HUES6 (cell line): ENCODE measurements around the gene MYO1D.

Source experiments
- H3K27ac ChIP-seq: 2 replicates; pipeline ENCODE4 v1.7.0; 2013; ENCODE audit warnings: low read depth, mild to moderate bottlenecking, low read length, inconsistent platforms
- H3K27me3 ChIP-seq: 2 replicates; pipeline ENCODE4 v1.6.1; 2013; ENCODE audit warnings: low read length; ENCODE audit not compliant: control insufficient read depth, insufficient read depth
- H3K36me3 ChIP-seq: 2 replicates; pipeline ENCODE4 v1.6.1; 2013; ENCODE audit warnings: low read length; ENCODE audit not compliant: control insufficient read depth, insufficient read depth
- H3K4me1 ChIP-seq: 2 replicates; pipeline ENCODE4 v1.6.1; 2013; ENCODE audit warnings: low read length; ENCODE audit not compliant: control insufficient read depth, insufficient read depth
- H3K4me3 ChIP-seq: 2 replicates; pipeline ENCODE4 v1.5.1; 2013; ENCODE audit warnings: low read depth, low read length
- H3K9ac ChIP-seq: one replicate; pipeline ENCODE4 v1.6.1; 2013; ENCODE audit warnings: mild to moderate bottlenecking, low read length
- H3K9me3 ChIP-seq: 2 replicates; pipeline ENCODE4 v1.6.1; 2013; ENCODE audit warnings: low read depth, low read length; ENCODE audit not compliant: control insufficient read depth, insufficient read depth

Gene MYO1D

GRCh38 chr17:32815460-32815859, 61.5 kb downstream of the MYO1D start:
- no peaks in the 10 kb centered on the region for H3K27me3 ChIP-seq
- H3K4me1 ChIP-seq, result peaks cover 7% of the 10 kb centered on the region
- H3K9ac ChIP-seq, result no peak overlapping the region
- no peaks in the 10 kb centered on the region for H3K9me3 ChIP-seq
- no peak overlapping the region for H3K4me3 ChIP-seq
- no peak overlapping the region for H3K27ac ChIP-seq
- no peaks in the 10 kb centered on the region for H3K36me3 ChIP-seq

GRCh38 chr17:32814836-32815235, 62.1 kb downstream of the MYO1D start:
- Histone ChIP-seq H3K27ac (no peak overlapping the region), H3K9me3 (no peaks in the 10 kb centered on the region), H3K36me3 (no peaks in the 10 kb centered on the region), H3K9ac (no peak overlapping the region), H3K4me1 (peaks cover 7% of the 10 kb centered on the region), H3K4me3 (no peak overlapping the region), H3K27me3 (no peaks in the 10 kb centered on the region)

GRCh38 chr17:32813021-32813420, 63.9 kb downstream of the MYO1D start:
- Histone ChIP-seq H3K4me3 (no peak overlapping the region), H3K27me3 (no peaks in the 10 kb centered on the region), H3K36me3 (no peaks in the 10 kb centered on the region), H3K9me3 (no peaks in the 10 kb centered on the region), H3K27ac (no peak overlapping the region), H3K9ac (no peak overlapping the region), H3K4me1 (peaks cover 9% of the 10 kb centered on the region)

GRCh38 chr17:32810690-32811089, 66.2 kb downstream of the MYO1D start:
- H3K4me3 ChIP-seq, result no peak overlapping the region
- H3K9me3 ChIP-seq, result no peaks in the 10 kb centered on the region
- H3K4me1 ChIP-seq, result peaks cover 13% of the 10 kb centered on the region
- no peak overlapping the region for H3K27ac ChIP-seq
- no peak overlapping the region for H3K9ac ChIP-seq
- no peaks in the 10 kb centered on the region for H3K27me3 ChIP-seq
- no peaks in the 10 kb centered on the region for H3K36me3 ChIP-seq

- peaks cover 5% of the 10 kb centered on the region; the same call in 1 of the 2 replicates for H3K4me1 ChIP-seq
- no peaks in the 10 kb centered on the region for H3K36me3 ChIP-seq
- H3K27ac ChIP-seq, result no peak overlapping the region
- H3K27me3 ChIP-seq, result no peaks in the 10 kb centered on the region
- no peak overlapping the region for H3K9ac ChIP-seq
- no peaks in the 10 kb centered on the region for H3K9me3 ChIP-seq
- H3K4me3 ChIP-seq, result no peak overlapping the region
Observed at GRCh38 chr17:32807577-32807976, 69.3 kb downstream of the MYO1D start.

- Histone ChIP-seq H3K27me3 (no peaks in the 10 kb centered on the region), H3K4me3 (no peak overlapping the region), H3K36me3 (no peaks in the 10 kb centered on the region), H3K4me1 (peaks cover 5% of the 10 kb centered on the region; the same call in 1 of the 2 replicates), H3K9ac (no peak overlapping the region), H3K9me3 (no peaks in the 10 kb centered on the region), H3K27ac (no peak overlapping the region)
Observed at GRCh38 chr17:32806646-32807045, 70.3 kb downstream of the MYO1D start.

- no peak overlapping the region for H3K27ac ChIP-seq
- H3K9me3 ChIP-seq, result no peaks in the 10 kb centered on the region
- H3K9ac ChIP-seq, result no peak overlapping the region
- H3K36me3 ChIP-seq, result no peaks in the 10 kb centered on the region
- H3K4me3 ChIP-seq, result no peak overlapping the region
- no peaks in the 10 kb centered on the region for H3K27me3 ChIP-seq
- peaks cover 5% of the 10 kb centered on the region; the same call in 1 of the 2 replicates for H3K4me1 ChIP-seq
Observed at GRCh38 chr17:32805029-32805976, 71.6 kb downstream of the MYO1D start.

GRCh38 chr17:32803544-32803943, 73.4 kb downstream of the MYO1D start:
- H3K27me3 ChIP-seq, result no peaks in the 10 kb centered on the region
- no peaks in the 10 kb centered on the region for H3K36me3 ChIP-seq
- H3K9ac ChIP-seq, result no peak overlapping the region
- H3K9me3 ChIP-seq, result no peaks in the 10 kb centered on the region
- H3K4me1 ChIP-seq, result peaks cover 5% of the 10 kb centered on the region; the same call in 1 of the 2 replicates
- H3K27ac ChIP-seq, result no peak overlapping the region
- no peak overlapping the region for H3K4me3 ChIP-seq

GRCh38 chr17:32802306-32802705, 74.6 kb downstream of the MYO1D start:
- Histone ChIP-seq H3K36me3 (no peaks in the 10 kb centered on the region), H3K4me1 (no peaks in the 10 kb centered on the region), H3K27me3 (no peaks in the 10 kb centered on the region), H3K27ac (no peak overlapping the region), H3K4me3 (no peak overlapping the region), H3K9ac (no peak overlapping the region), H3K9me3 (no peaks in the 10 kb centered on the region)

GRCh38 chr17:32801641-32802040, 75.3 kb downstream of the MYO1D start:
- H3K9ac ChIP-seq, result no peak overlapping the region
- H3K36me3 ChIP-seq, result no peaks in the 10 kb centered on the region
- no peaks in the 10 kb centered on the region for H3K27me3 ChIP-seq

GRCh38 chr17:32801193-32801592, 75.7 kb downstream of the MYO1D start:
- Histone ChIP-seq H3K9me3 (no peaks in the 10 kb centered on the region), H3K4me1 (no peaks in the 10 kb centered on the region), H3K27me3 (no peaks in the 10 kb centered on the region), H3K4me3 (no peak overlapping the region), H3K36me3 (no peaks in the 10 kb centered on the region), H3K27ac (no peak overlapping the region), H3K9ac (no peak overlapping the region)

More at GRCh38 chr17:32801641-32802040, 75.3 kb downstream of the MYO1D start:
- Histone ChIP-seq H3K27ac (no peak overlapping the region), H3K9me3 (no peaks in the 10 kb centered on the region), H3K4me3 (no peak overlapping the region), H3K4me1 (no peaks in the 10 kb centered on the region)
